ENCODE results near the gene CDCP2.

Gene CDCP2

DNA sequence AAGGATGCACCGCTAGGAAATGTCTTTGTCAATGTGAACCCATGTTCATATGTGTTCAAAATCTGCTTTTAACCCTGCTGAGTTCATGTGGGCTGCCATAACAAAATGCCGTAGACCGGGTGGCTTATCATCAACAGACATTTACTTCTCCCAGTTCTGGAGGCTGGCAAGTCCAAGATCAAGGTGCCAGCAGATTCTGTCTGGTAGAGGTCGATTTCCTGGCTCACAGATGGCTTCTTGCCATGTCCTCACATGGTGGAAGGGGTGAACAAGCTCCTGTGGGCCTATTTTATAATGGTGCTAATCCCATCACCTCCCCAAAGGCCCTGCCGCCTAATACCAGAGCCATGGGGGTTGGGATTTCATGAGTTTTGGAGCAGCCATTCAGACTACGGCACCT is 4.6 kb upstream of the CDCP2 start:
- Histone ChIP-seq H3K9me3 (ENCODE audit: control insufficient read depth in 2 of 2, low read length in 2 of 2) (no peaks in the 10 kb centered on the region), H3K4me1 (ENCODE audit: control insufficient read depth in 2 of 2, insufficient read depth in 2 of 2, low read length in 2 of 2) (peaks cover 3 to 26% of the 10 kb centered on the region in 2 donors), H3K27ac (ENCODE audit: low read depth in 2 of 2, low read length in 2 of 2) (no peak overlapping the region), H3K9ac (ENCODE audit: low read depth in 1 of 2, low read length in 2 of 2) (no peak overlapping the region), H3K36me3 (ENCODE audit: control insufficient read depth in 2 of 2, insufficient read depth in 2 of 2, low read length in 2 of 2) (no peaks in the 10 kb centered on the region), H3K27me3 (ENCODE audit: control insufficient read depth in 2 of 2, insufficient read depth in 2 of 2, low read length in 2 of 2) (no peaks in the 10 kb centered on the region), H3K4me3 (ENCODE audit: low read length in 2 of 2) (no peak overlapping the region)

DNA sequence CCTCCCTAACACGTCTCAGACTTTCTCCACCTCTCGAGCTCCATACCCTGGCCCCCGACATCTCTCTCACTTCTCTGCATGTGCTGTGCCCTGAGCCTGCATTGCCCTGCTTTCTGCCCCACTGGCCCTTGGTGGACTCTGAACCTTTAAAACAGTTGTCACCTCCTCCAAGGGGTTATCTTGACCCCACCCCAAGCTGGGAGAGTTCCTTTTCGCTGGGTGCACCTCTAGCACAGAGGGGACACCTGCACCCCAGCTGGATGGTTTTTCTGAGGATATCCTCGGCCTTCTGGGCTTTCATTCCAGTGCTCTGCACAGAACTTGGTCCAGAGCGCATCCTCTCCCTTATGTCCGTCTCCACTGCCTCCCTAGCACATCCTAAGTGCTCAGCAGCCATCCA is 4.2 kb upstream of the CDCP2 start:
- H3K4me3 ChIP-seq (ENCODE audit: low read length in 2 of 2) = no peak overlapping the region
- no peak overlapping the region for H3K9ac ChIP-seq (ENCODE audit: low read depth in 1 of 2, low read length in 2 of 2)
- H3K9me3 ChIP-seq (ENCODE audit: control insufficient read depth in 2 of 2, low read length in 2 of 2) = no peaks in the 10 kb centered on the region
- H3K27ac ChIP-seq (ENCODE audit: low read depth in 2 of 2, low read length in 2 of 2) = no peak overlapping the region
- peaks cover 3 to 26% of the 10 kb centered on the region in 2 donors for H3K4me1 ChIP-seq (ENCODE audit: control insufficient read depth in 2 of 2, insufficient read depth in 2 of 2, low read length in 2 of 2)
- H3K27me3 ChIP-seq (ENCODE audit: control insufficient read depth in 2 of 2, insufficient read depth in 2 of 2, low read length in 2 of 2) = no peaks in the 10 kb centered on the region
- H3K36me3 ChIP-seq (ENCODE audit: control insufficient read depth in 2 of 2, insufficient read depth in 2 of 2, low read length in 2 of 2) = no peaks in the 10 kb centered on the region

DNA sequence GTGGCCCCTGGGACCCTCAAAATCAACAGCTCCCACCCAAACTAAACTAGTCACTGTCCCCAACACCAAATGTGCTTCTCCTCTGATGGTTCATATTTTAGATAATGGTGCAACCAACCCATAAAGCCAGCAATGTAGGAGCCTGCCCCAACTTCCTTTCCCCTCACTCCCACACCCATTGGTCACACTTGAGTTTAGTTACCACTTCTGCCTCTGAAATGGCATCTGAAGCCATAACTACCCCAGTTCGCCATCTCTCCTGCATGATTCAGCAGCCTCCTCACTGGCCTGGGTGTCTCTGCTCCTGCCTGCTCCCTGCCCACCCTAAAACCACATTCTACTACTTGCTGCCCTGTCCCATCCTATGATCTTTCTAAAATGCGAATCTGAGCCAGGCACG is 3.4 kb upstream of the CDCP2 start:
- Histone ChIP-seq H3K9me3 (ENCODE audit: control insufficient read depth in 2 of 2, low read length in 2 of 2) (no peaks in the 10 kb centered on the region), H3K4me3 (ENCODE audit: low read length in 2 of 2) (no peak overlapping the region)

DNA sequence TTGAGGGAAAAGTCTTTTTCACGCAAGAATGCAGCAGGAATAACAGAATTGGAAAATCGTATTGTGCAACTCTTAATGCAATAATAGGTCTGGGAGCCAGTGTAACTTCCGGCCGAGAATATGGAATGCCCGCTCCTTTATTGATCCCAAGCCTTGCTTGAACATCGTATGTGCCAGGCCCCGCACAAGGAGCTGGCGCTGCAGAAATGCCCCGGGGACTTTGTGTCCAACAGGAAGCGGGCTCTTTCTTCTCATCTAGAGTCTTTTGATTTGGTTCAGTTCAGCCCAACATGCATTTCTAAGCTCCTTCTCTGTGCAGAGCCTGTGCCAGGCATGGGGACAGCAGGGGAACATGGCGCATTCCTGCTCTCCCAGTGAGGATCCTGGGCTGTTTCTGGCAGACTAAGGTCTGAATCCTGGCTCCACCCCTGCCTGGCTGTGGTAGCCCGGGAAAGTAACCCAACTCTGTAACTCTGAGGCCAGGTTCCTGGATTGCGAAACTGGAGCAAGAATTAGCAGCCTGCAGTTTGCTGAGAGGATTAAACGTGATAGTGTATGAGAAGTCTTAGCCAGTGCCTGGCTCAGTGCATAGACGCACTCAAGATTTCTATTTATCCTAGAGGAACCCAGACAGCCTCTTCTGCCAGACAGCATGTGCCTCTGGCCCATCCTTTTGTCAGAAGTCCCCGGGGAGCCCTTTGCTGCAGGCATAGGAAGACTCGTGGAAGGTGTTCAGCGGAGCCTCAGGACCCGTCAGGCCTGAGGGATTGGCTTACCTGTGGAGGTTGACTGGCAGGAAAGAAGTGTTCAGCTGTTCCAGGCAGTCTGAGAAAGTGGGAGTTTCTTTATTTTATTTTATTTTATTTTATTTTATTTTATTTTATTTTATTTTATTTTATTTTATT is 987 bp upstream of the CDCP2 start:
- Histone ChIP-seq H3K27me3 (ENCODE audit: control insufficient read depth in 2 of 2, insufficient read depth in 2 of 2, low read length in 2 of 2) (no peaks in the 10 kb centered on the region), H3K4me1 (ENCODE audit: control insufficient read depth in 2 of 2, insufficient read depth in 2 of 2, low read length in 2 of 2) (peaks cover 3 to 14% of the 10 kb centered on the region in 2 donors), H3K36me3 (ENCODE audit: control insufficient read depth in 2 of 2, insufficient read depth in 2 of 2, low read length in 2 of 2) (no peaks in the 10 kb centered on the region), H3K27ac (ENCODE audit: low read depth in 2 of 2, low read length in 2 of 2) (no peak overlapping the region), H3K4me3 (ENCODE audit: low read length in 2 of 2) (no peak overlapping the region), H3K9me3 (ENCODE audit: control insufficient read depth in 2 of 2, low read length in 2 of 2) (no peaks in the 10 kb centered on the region), H3K9ac (ENCODE audit: low read depth in 1 of 2, low read length in 2 of 2) (no peak overlapping the region)

More for the DNA sequence above, 3.4 kb upstream of the CDCP2 start:
- no peaks in the 10 kb centered on the region for H3K27me3 ChIP-seq (ENCODE audit: control insufficient read depth in 2 of 2, insufficient read depth in 2 of 2, low read length in 2 of 2)
- peaks cover 3 to 21% of the 10 kb centered on the region in 2 donors for H3K4me1 ChIP-seq (ENCODE audit: control insufficient read depth in 2 of 2, insufficient read depth in 2 of 2, low read length in 2 of 2)
- no peaks in the 10 kb centered on the region for H3K36me3 ChIP-seq (ENCODE audit: control insufficient read depth in 2 of 2, insufficient read depth in 2 of 2, low read length in 2 of 2)
- H3K27ac ChIP-seq (ENCODE audit: low read depth in 2 of 2, low read length in 2 of 2) = no peak overlapping the region
- H3K9ac ChIP-seq (ENCODE audit: low read depth in 1 of 2, low read length in 2 of 2) = no peak overlapping the region

DNA sequence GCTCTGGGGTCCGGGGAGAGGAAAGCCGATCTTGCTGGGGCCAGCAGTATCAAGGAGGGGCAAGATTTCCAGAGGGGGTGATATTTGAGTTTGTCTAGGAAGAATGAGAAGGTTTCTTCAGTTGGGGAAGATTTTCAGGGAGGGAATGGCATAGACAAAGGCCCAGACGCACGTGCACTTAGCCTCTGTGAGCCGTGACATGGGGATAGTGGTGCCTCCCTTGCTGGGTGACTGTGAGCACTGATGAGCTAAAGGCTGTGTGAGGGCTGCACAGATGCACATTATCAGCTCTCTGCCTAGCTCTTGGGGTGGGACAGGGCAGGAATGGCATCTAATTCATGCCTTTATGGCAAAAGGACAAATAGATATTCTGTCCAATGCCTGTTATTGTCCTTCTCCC is 1.8 kb downstream of the CDCP2 start:
- H3K36me3 ChIP-seq (ENCODE audit: control insufficient read depth in 2 of 2, insufficient read depth in 2 of 2, low read length in 2 of 2) = no peaks in the 10 kb centered on the region
- H3K27ac ChIP-seq (ENCODE audit: low read depth in 2 of 2, low read length in 2 of 2) = no peak overlapping the region
- H3K9me3 ChIP-seq (ENCODE audit: control insufficient read depth in 2 of 2, low read length in 2 of 2) = no peaks in the 10 kb centered on the region
- H3K4me3 ChIP-seq (ENCODE audit: low read length in 2 of 2) = no peak overlapping the region
- no peaks in the 10 kb centered on the region for H3K27me3 ChIP-seq (ENCODE audit: control insufficient read depth in 2 of 2, insufficient read depth in 2 of 2, low read length in 2 of 2)
- H3K4me1 ChIP-seq (ENCODE audit: control insufficient read depth in 2 of 2, insufficient read depth in 2 of 2, low read length in 2 of 2) = peaks cover 3 to 8% of the 10 kb centered on the region in 2 donors
- no peak overlapping the region for H3K9ac ChIP-seq (ENCODE audit: low read depth in 1 of 2, low read length in 2 of 2)

DNA sequence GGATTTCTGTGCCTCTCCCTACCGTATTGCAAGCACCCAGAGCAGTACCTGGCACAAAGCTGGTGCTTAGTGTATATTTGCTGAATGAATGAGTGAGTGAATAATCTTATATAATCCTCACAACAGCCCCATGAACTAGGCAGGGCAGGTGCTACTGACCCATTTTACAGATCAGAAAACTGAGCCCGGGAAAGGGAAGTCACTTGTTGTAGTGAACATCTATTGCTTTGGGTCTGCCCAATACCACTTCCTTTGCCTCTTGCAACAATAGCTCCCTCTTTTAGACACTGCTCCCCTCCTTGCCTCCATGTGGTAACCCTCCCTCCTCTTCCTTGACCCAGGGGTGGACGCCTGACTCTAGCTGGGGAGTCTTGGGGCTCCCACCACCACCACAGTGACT is 3.1 kb downstream of the CDCP2 start:
- Histone ChIP-seq H3K27me3 (ENCODE audit: control insufficient read depth in 2 of 2, insufficient read depth in 2 of 2, low read length in 2 of 2) (no peaks in the 10 kb centered on the region), H3K36me3 (ENCODE audit: control insufficient read depth in 2 of 2, insufficient read depth in 2 of 2, low read length in 2 of 2) (no peaks in the 10 kb centered on the region)

DNA sequence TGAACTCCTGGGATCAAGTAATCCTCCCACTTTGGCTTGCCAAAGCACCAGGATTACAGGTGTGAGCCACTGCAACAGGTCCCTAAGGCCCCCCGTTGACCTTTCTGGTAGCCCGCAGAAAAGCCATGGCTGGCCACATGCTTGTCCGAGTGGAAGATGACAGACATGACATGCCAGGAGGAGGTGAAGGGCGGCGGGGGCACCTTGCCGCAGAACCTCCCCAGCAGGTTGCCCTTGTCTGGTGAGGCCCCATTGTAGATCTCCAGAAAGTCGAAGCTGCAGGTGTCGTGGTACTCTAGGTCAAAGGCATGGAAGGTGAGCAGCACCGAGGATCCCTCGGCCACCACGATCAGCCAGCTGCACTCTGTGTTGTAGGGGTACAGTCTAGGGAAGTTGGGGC is 8.4 kb downstream of the CDCP2 start:
- Histone ChIP-seq H3K36me3 (ENCODE audit: control insufficient read depth in 2 of 2, insufficient read depth in 2 of 2, low read length in 2 of 2) (no peaks in the 10 kb centered on the region), H3K27ac (ENCODE audit: low read depth in 2 of 2, low read length in 2 of 2) (no peak overlapping the region), H3K4me1 (ENCODE audit: control insufficient read depth in 2 of 2, insufficient read depth in 2 of 2, low read length in 2 of 2) (no peaks in the 10 kb centered on the region), H3K27me3 (ENCODE audit: control insufficient read depth in 2 of 2, insufficient read depth in 2 of 2, low read length in 2 of 2) (no peaks in the 10 kb centered on the region), H3K4me3 (ENCODE audit: low read length in 2 of 2) (no peak overlapping the region), H3K9ac (ENCODE audit: low read depth in 1 of 2, low read length in 2 of 2) (no peak overlapping the region), H3K9me3 (ENCODE audit: control insufficient read depth in 2 of 2, low read length in 2 of 2) (no peaks in the 10 kb centered on the region)

More for the DNA sequence above, 3.1 kb downstream of the CDCP2 start:
- no peaks in the 10 kb centered on the region for H3K9me3 ChIP-seq (ENCODE audit: control insufficient read depth in 2 of 2, low read length in 2 of 2)
- no peak overlapping the region for H3K27ac ChIP-seq (ENCODE audit: low read depth in 2 of 2, low read length in 2 of 2)
- H3K4me3 ChIP-seq (ENCODE audit: low read length in 2 of 2) = no peak overlapping the region
- H3K9ac ChIP-seq (ENCODE audit: low read depth in 1 of 2, low read length in 2 of 2) = no peak overlapping the region
- H3K4me1 ChIP-seq (ENCODE audit: control insufficient read depth in 2 of 2, insufficient read depth in 2 of 2, low read length in 2 of 2) = peaks cover 3 to 8% of the 10 kb centered on the region in 2 donors

DNA sequence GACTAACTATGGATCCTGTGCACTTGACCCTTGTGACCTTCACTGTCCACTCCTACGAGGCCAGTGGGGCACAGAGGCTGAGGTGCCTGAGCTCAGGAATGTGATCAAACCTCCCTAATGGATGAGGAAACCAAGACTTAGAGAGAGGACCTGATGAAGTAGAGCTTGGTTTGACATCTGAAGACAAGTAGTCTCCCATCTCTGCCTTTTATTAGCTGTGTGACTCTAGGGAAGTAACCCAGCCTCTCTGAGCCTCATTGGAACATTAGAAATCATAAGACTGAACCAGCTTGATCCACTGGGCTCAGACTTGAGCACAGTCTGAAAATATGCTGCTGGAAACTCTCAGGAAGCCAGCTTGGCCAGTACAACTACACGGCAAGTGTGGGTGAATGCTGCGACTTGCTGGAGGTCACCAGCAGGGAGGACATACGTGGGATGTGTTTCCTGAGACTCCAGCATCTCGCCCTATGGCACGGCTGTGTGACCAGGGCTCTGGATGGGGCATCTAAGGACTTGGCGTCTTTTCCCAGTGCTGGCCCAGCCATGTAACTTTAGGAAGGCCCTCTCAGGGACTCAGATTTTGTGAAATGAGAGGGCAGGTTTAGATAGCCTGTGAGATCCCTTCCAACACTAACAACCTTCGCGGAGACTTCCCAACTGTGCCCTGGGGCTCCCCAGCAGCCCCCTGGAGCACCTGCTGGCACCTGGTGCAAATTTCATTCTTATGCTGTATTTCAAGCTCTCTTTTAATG is 10.5 kb downstream of the CDCP2 start:
- Histone ChIP-seq H3K27ac (ENCODE audit: low read depth in 2 of 2, low read length in 2 of 2) (no peak overlapping the region), H3K27me3 (ENCODE audit: control insufficient read depth in 2 of 2, insufficient read depth in 2 of 2, low read length in 2 of 2) (no peaks in the 10 kb centered on the region), H3K4me1 (ENCODE audit: control insufficient read depth in 2 of 2, insufficient read depth in 2 of 2, low read length in 2 of 2) (no peaks in the 10 kb centered on the region), H3K9me3 (ENCODE audit: control insufficient read depth in 2 of 2, low read length in 2 of 2) (no peaks in the 10 kb centered on the region), H3K4me3 (ENCODE audit: low read length in 2 of 2) (no peak overlapping the region), H3K9ac (ENCODE audit: low read depth in 1 of 2, low read length in 2 of 2) (no peak overlapping the region), H3K36me3 (ENCODE audit: control insufficient read depth in 2 of 2, insufficient read depth in 2 of 2, low read length in 2 of 2) (no peaks in the 10 kb centered on the region)

DNA sequence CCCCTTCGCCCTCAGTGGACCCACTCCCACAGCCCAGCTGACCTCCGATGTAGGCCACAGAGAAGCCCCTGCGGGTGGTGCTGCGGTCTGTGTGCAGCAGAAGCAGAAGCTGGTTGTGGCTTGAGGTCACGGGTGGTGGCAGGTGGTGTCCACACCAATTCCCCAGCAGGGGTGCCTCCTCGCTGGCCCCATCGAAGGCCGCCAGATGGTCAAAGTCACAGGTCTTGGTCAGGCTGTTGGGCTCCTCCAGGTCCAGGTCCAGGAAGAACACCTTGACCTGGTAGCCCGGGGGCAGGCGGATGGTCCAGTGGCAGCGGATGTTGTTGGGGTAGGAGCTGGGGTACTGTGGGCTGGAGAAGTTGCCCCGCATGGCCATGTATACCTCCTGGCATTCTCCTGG is 13.1 kb downstream of the CDCP2 start:
- Histone ChIP-seq H3K4me1 (ENCODE audit: control insufficient read depth in 2 of 2, insufficient read depth in 2 of 2, low read length in 2 of 2) (no peaks in the 10 kb centered on the region), H3K4me3 (ENCODE audit: low read length in 2 of 2) (no peak overlapping the region), H3K27me3 (ENCODE audit: control insufficient read depth in 2 of 2, insufficient read depth in 2 of 2, low read length in 2 of 2) (no peaks in the 10 kb centered on the region), H3K9me3 (ENCODE audit: control insufficient read depth in 2 of 2, low read length in 2 of 2) (no peaks in the 10 kb centered on the region), H3K27ac (ENCODE audit: low read depth in 2 of 2, low read length in 2 of 2) (no peak overlapping the region), H3K36me3 (ENCODE audit: control insufficient read depth in 2 of 2, insufficient read depth in 2 of 2, low read length in 2 of 2) (no peaks in the 10 kb centered on the region), H3K9ac (ENCODE audit: low read depth in 1 of 2, low read length in 2 of 2) (no peak overlapping the region)

DNA sequence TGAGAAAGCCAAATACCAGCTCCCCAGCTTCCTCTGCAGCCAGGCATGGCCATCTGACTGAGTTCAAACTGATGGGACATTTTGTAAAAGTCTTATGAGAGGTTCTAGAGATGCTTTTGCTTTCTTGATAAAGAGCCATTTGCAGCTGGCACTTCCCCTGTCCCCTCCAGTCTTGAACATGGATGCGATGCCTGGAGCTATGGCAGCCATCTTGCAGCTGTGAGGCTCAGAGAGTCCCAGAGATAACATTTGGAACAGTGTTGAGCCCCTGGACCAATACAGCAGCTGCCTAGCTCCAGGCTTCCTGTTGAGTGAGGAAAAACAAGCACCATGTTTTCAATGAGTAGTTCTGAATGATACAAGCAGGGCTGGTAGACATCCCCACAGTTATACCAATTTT is 13.8 kb downstream of the CDCP2 start:
- Histone ChIP-seq H3K4me1 (ENCODE audit: control insufficient read depth in 2 of 2, insufficient read depth in 2 of 2, low read length in 2 of 2) (no peaks in the 10 kb centered on the region), H3K36me3 (ENCODE audit: control insufficient read depth in 2 of 2, insufficient read depth in 2 of 2, low read length in 2 of 2) (no peaks in the 10 kb centered on the region)

More for the DNA sequence above, 13.8 kb downstream of the CDCP2 start:
- Histone ChIP-seq H3K27me3 (ENCODE audit: control insufficient read depth in 2 of 2, insufficient read depth in 2 of 2, low read length in 2 of 2) (no peaks in the 10 kb centered on the region), H3K9ac (ENCODE audit: low read depth in 1 of 2, low read length in 2 of 2) (no peak overlapping the region), H3K4me3 (ENCODE audit: low read length in 2 of 2) (no peak overlapping the region), H3K9me3 (ENCODE audit: control insufficient read depth in 2 of 2, low read length in 2 of 2) (no peaks in the 10 kb centered on the region), H3K27ac (ENCODE audit: low read depth in 2 of 2, low read length in 2 of 2) (no peak overlapping the region)
